Brain microvascular endothelial cell (primary cell): ENCODE data around the gene REXO4.
"Not testable (repeated sequence)": the region's sequence is repeated elsewhere in the genome, so short reads cannot be mapped to it uniquely, and the experiment has no call there.

ENCODE experiments used
- DNase-seq: peaks from one replicate; pipeline ENCODE4 v3.0.0-alpha.2; 2020
- H3K27ac ChIP-seq: fragments of 250-450 bp; sonication (Bioruptor Pico); 2 replicates; pipeline ENCODE4 v1.5.1; 2020; ENCODE audit warnings: mild to moderate bottlenecking, moderate library complexity
- H3K27me3 ChIP-seq: fragments of 250-450 bp; sonication (Bioruptor Pico); replicated peaks from 2 replicates; pipeline ENCODE4 v1.5.1; 2020; ENCODE audit warnings: mild to moderate bottlenecking
- H3K36me3 ChIP-seq: fragments of 250-450 bp; sonication (Bioruptor Pico); replicated peaks from 2 replicates; pipeline ENCODE4 v1.5.1; 2020; ENCODE audit warnings: mild to moderate bottlenecking
- H3K4me3 ChIP-seq: 2 replicates; pipeline ENCODE4 v1.5.1; 2011; ENCODE audit warnings: low read depth, mild to moderate bottlenecking, control low read depth, low read length, moderate library complexity
- in situ Hi-C: cut with HindIII; loops from 2 replicates; pipeline ENCODE4 v1.10.0; 2017; ENCODE audit warnings: low sequenced_read_pairs, low pct_ligation_motif_present
- TF ChIP-seq, protein P1 (sequence below): IDR thresholded peaks from 2 replicates; pipeline ENCODE4 v1.5.1; 2011; ENCODE audit warnings: low read depth, mild to moderate bottlenecking, moderate library complexity, low read length, control low read depth, inconsistent platforms; ENCODE audit errors: missing control alignments

The REXO4 gene

DNA sequence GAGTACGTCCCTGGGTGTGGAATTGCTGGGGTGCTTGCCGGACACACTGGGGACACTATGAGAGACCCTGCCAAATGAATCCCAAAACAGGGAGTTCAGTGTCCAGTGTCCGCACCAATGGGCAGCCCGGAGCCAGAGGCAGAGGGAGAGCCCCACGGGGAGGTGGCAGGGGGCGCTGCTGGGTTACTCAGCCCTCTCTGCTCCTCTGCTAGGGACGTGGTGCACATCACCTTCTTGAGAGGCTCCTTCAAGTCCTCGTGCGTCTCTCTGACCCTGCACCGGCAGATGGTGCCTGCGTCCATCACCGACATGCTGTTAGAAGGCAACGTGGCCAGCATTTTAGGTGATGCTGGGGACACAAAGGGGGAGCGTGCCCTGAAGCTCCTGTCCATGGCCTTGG, 20.9 kb downstream of the REXO4 start:
- DNase-seq, result peak; percentile 6
- no peak overlapping the region for H3K27ac ChIP-seq
- in situ Hi-C loops, result no loop called here
- no peaks in the 10 kb centered on the region for H3K36me3 ChIP-seq
- H3K4me3 ChIP-seq, result no peak overlapping the region
- TF ChIP-seq, protein P1, sequence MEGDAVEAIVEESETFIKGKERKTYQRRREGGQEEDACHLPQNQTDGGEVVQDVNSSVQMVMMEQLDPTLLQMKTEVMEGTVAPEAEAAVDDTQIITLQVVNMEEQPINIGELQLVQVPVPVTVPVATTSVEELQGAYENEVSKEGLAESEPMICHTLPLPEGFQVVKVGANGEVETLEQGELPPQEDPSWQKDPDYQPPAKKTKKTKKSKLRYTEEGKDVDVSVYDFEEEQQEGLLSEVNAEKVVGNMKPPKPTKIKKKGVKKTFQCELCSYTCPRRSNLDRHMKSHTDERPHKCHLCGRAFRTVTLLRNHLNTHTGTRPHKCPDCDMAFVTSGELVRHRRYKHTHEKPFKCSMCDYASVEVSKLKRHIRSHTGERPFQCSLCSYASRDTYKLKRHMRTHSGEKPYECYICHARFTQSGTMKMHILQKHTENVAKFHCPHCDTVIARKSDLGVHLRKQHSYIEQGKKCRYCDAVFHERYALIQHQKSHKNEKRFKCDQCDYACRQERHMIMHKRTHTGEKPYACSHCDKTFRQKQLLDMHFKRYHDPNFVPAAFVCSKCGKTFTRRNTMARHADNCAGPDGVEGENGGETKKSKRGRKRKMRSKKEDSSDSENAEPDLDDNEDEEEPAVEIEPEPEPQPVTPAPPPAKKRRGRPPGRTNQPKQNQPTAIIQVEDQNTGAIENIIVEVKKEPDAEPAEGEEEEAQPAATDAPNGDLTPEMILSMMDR, result peak; percentile 65
- H3K27me3 ChIP-seq, result no peaks in the 10 kb centered on the region

DNA sequence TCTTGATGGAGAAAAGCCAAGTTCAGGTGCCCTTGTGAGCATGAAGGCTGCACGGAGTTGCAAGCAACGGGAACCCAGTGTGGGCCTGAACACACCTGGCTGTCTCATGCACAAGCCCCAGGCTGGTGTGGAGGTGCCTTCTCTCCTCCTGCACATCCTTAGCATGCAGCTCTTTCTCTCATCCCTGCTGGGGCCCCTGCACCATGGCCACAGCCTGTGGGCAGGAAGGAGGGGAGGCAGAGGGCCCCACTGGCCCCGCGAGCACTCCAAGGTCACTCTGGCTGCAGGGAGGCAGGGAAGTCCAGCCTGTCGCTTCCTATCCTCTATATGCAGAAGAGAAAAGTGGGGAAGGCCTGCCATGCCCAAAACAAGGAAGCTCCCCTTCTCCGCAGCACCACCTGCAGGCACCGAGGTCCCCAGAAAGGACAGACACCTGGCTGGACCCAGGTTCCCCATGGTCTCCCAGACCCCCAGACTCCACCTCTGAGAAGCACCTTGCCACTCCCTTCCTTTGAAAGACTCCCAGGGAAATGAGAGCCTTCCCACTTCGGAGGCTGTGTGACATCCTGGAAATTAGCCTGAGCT, 23.0 kb downstream of the REXO4 start:
- TF ChIP-seq, protein P1, result no peak
- in situ Hi-C loops, result no loop called here
- Histone ChIP-seq H3K36me3 (no peaks in the 10 kb centered on the region), H3K27me3 (no peaks in the 10 kb centered on the region), H3K27ac (no peak overlapping the region), H3K4me3 (no peak overlapping the region)
- DNase-seq, result no peak

DNA sequence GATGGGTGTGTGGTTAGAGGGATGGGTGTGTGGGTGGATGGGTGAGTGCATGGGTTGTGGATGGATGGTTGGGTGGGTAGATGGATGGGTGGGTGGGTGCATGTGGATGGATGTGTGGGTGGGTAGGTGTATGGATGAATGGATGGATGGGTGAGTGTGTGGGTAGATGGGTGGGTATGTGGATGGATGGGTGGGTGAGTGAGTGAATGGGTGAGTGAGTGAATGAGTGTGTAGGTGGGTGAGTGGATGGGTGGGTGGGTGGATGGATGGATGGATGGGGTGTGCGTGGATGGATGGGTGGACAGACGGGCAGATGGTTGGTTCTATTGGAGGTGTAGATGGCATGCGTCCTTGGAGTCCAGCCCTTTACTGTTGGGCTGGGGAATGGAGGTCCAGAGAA, 24.4 kb downstream of the REXO4 start:
- H3K27me3 ChIP-seq, result no peaks in the 10 kb centered on the region
- H3K36me3 ChIP-seq, result no peaks in the 10 kb centered on the region
- TF ChIP-seq, protein P1, result no peak
- H3K4me3 ChIP-seq, result no peak overlapping the region
- in situ Hi-C loops, result no loop called here
- no peak for DNase-seq
- no peak overlapping the region for H3K27ac ChIP-seq

DNA sequence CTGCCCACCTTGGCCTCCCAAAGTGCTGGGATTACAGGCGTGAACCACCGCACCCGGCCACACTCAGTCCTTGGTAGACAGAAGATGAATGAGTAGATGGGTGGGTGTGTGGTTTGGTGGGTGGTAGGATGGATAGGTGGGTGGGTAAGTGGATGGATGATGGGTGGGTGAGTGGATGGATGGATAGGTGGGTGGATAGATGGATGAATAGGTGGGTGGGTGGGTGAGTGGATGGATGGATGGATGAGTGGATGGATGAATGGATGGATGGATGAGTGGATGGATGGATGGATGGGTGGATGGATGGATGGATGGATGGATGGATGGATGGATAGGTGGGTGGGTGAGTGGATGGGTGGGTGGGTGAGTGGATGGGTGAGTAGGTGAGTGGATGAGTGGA, 25.5 kb downstream of the REXO4 start:
- H3K4me3 ChIP-seq, H3K36me3 ChIP-seq, H3K27ac ChIP-seq, in situ Hi-C loops, H3K27me3 ChIP-seq, DNase-seq: not testable (repeated sequence)

DNA sequence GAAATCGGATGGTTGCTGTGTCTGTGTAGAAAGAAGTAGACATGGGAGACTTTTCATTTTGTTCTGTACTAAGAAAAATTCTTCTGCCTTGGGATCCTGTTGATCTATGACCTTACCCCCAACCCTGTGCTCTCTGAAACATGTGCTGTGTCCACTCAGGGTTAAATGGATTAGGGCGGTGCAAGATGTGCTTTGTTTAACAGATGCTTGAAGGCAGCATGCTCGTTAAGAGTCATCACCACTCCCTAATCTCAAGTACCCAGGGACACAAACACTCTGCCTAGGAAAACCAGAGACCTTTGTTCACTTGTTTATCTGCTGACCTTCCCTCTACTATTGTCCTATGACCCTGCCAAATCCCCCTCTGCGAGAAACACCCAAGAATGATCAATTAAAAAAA, 26.4 kb downstream of the REXO4 start:
- H3K36me3 ChIP-seq, H3K4me3 ChIP-seq, H3K27me3 ChIP-seq, DNase-seq, in situ Hi-C loops, H3K27ac ChIP-seq: not testable (repeated sequence)

DNA sequence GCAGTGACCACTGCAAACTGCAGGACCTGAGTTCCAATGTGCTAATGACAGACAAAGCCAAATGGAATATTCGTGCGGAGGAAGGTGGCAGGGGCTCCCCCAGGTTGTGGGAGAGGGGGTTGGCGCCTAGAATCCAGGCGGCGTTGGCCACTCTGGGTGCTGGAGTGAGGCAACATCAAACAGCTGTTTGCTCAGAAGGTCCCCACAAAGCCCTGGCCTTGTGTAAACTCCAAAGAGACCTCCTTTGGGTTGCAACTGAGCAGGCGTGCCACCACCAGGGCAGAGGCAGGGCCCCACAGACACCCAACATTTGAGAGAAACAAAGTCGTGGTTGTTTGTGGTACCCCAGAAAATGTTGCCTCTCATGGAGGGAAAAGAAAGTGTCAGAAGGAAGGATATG, 27.1 kb downstream of the REXO4 start:
- TF ChIP-seq, protein P1, result no peak
- in situ Hi-C loops, result no loop called here

DNA sequence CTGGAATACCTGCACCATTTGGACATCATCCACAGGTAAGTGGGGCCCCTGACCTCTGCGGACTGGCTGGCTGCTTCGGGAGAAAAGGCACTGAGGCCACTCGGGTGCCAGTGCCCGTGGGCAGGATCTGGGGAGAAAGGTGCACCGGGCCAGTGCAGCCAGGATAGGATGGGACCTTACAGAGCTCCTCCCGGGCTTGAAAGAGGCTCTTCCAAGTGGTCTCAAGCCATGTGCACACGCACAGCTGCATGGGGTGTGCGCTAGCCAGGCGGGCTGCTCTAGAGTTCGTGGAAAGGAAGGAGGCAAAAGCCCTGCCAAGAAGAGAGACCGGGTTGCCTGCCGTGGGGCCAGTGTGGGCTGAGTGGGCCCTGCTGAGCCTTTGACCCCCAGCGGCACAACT, 28.2 kb downstream of the REXO4 start:
- no peak for DNase-seq
- TF ChIP-seq, protein P1, result no peak
- Histone ChIP-seq H3K36me3 (no peaks in the 10 kb centered on the region), H3K27ac (no peak overlapping the region), H3K4me3 (no peak overlapping the region), H3K27me3 (no peaks in the 10 kb centered on the region)
- in situ Hi-C loops, result no loop called here

More for the DNA sequence above, 27.1 kb downstream of the REXO4 start:
- no peak for DNase-seq
- Histone ChIP-seq H3K36me3 (no peaks in the 10 kb centered on the region), H3K27ac (no peak overlapping the region), H3K4me3 (no peak overlapping the region), H3K27me3 (no peaks in the 10 kb centered on the region)
